CD14-positive monocyte (primary cell): ENCODE measurements around the gene CEL. TPM values are rescaled to one million over a fixed set of nuclear protein-coding genes. Genes with fewer than 3 reads are reported as not detected.

Source experiments
- DNase-seq, 3 donors: peaks; one replicate each; pipeline ENCODE4 v3.0.0-alpha.2; 2011 to 2022
- H2AFZ ChIP-seq: 2 replicates; pipeline ENCODE4 v1.6.0; 2012; ENCODE audit warnings: mild to moderate bottlenecking, low read depth, low read length, inconsistent platforms; ENCODE audit not compliant: insufficient read depth, poor library complexity, severe bottlenecking
- H3K27ac ChIP-seq, 2 donors: 1 replicate in 1 of 2; 2 replicates in 1 of 2; pipeline ENCODE4 v1.5.1; 2012 to 2013; ENCODE audit warnings: low read length in 2 of 2, control low read depth in 1 of 2, inconsistent platforms in 1 of 2, low read depth in 1 of 2, mild to moderate bottlenecking in 1 of 2
- H3K27me3 ChIP-seq, 2 donors: one replicate each; pipeline versions ENCODE4 v1.6.0 to v1.6.1; 2011 to 2013; ENCODE audit warnings: low read length in 2 of 2; ENCODE audit not compliant: control insufficient read depth in 2 of 2, insufficient read depth in 2 of 2
- H3K36me3 ChIP-seq, 2 donors: replicated peaks in 1 of 2; 1 replicate in 1 of 2; 2 replicates in 1 of 2; pipeline versions ENCODE4 v1.5.1 to v1.6.1; 2012 to 2013; ENCODE audit warnings: low read length in 2 of 2, control low read depth in 1 of 2, inconsistent platforms in 1 of 2, mild to moderate bottlenecking in 1 of 2; ENCODE audit not compliant: insufficient read depth in 2 of 2, control insufficient read depth in 1 of 2
- H3K4me1 ChIP-seq, 2 donors: 1 replicate in 1 of 2; 2 replicates in 1 of 2; pipeline versions ENCODE4 v1.5.1 to v1.6.1; 2012 to 2013; ENCODE audit warnings: low read length in 2 of 2, control low read depth in 1 of 2, inconsistent platforms in 1 of 2, mild to moderate bottlenecking in 1 of 2, moderate library complexity in 1 of 2; ENCODE audit not compliant: insufficient read depth in 2 of 2, control insufficient read depth in 1 of 2
- H3K4me2 ChIP-seq: replicated peaks from 2 replicates; pipeline ENCODE3; 2012; ENCODE audit warnings: low read length, moderate library complexity, mild to moderate bottlenecking; ENCODE audit not compliant: poor library complexity, severe bottlenecking; ENCODE audit errors: extremely low read depth
- H3K4me3 ChIP-seq, 3 experiments: fragments of 200-600 bp in 1 of 3; sonication (generic) in 1 of 3; replicated peaks in 1 of 3; 1 replicate in 2 of 3; 2 replicates in 1 of 3; pipeline ENCODE4 v1.5.1; 2011 to 2013; ENCODE audit warnings: low read length in 3 of 3, mild to moderate bottlenecking in 3 of 3, control low read depth in 2 of 3, low read depth in 2 of 3, inconsistent platforms in 1 of 3, moderate library complexity in 1 of 3
- H3K79me2 ChIP-seq: 2 replicates; pipeline ENCODE4 v1.6.0; 2012; ENCODE audit warnings: mild to moderate bottlenecking, control low read depth, inconsistent platforms, low read length, moderate library complexity; ENCODE audit not compliant: insufficient read depth
- H3K9ac ChIP-seq: 2 replicates; pipeline ENCODE4 v1.6.0; 2017; ENCODE audit warnings: low read length, mild to moderate bottlenecking; ENCODE audit not compliant: insufficient read depth, poor library complexity, severe bottlenecking
- H3K9me3 ChIP-seq, 2 donors: replicated peaks in 1 of 2; 1 replicate in 1 of 2; 2 replicates in 1 of 2; pipeline versions ENCODE4 v1.5.1 to v1.6.1; 2012 to 2013; ENCODE audit warnings: low read length in 2 of 2, control low read depth in 1 of 2; ENCODE audit not compliant: control insufficient read depth in 1 of 2, insufficient read depth in 1 of 2
- H4K20me1 ChIP-seq: 2 replicates; pipeline ENCODE4 v1.6.0; 2012; ENCODE audit warnings: mild to moderate bottlenecking, low read length, control low read depth, moderate library complexity; ENCODE audit not compliant: insufficient read depth
- H3K27ac Mint-ChIP-seq, 7 donors: one replicate each; pipeline ENCODE4 v1.8.0; 2020; ENCODE audit warnings: mild to moderate bottlenecking in 7 of 7, mixed read lengths in 7 of 7, moderate library complexity in 6 of 7, inconsistent platforms in 2 of 7
- H3K27me3 Mint-ChIP-seq, 3 donors: one replicate each; pipeline ENCODE4 v1.8.0; 2021 to 2022; ENCODE audit warnings: low read depth in 3 of 3, mild to moderate bottlenecking in 3 of 3, mixed read lengths in 3 of 3, moderate library complexity in 3 of 3, inconsistent platforms in 1 of 3
- H3K36me3 Mint-ChIP-seq, 2 donors: one replicate each; pipeline ENCODE4 v1.8.0; 2020; ENCODE audit warnings: mixed read lengths in 2 of 2, inconsistent platforms in 1 of 2, mild to moderate bottlenecking in 1 of 2
- H3K4me1 Mint-ChIP-seq: one replicate; pipeline ENCODE4 v1.8.0; 2020; ENCODE audit warnings: mild to moderate bottlenecking, mixed read lengths
- H3K4me3 Mint-ChIP-seq, 2 donors: one replicate each; pipeline ENCODE4 v1.8.0; 2020; ENCODE audit warnings: mild to moderate bottlenecking in 2 of 2, mixed read lengths in 2 of 2, moderate library complexity in 1 of 2
- H3K9me3 Mint-ChIP-seq, 7 donors: one replicate each; pipeline ENCODE4 v1.8.0; 2020 to 2022; ENCODE audit warnings: mixed read lengths in 7 of 7, mild to moderate bottlenecking in 6 of 7, moderate library complexity in 6 of 7, inconsistent platforms in 2 of 7
- CTCF ChIP-seq: fragments of 200-600 bp; IDR thresholded peaks from one replicate; pipeline ENCODE4 v1.8.0; 2022; ENCODE audit warnings: antibody characterized with exemption, mild to moderate bottlenecking
- WGBS: methylation state at CpG from one replicate; pipeline ENCODE4 v1.1.5; 2013; ENCODE audit warnings: missing lambda C conversion rate; ENCODE audit not compliant: insufficient coverage; 5-methylcytosine and 5-hydroxymethylcytosine counted together
- intact Hi-C, 2 donors: fragments of 100-400 bp; cut with micrococcal nuclease; formaldehyde crosslinking; loops; one replicate each; pipeline versions ENCODE4 v1.15.0 to v1.15.1; 2023
- polyA plus RNA-seq, 3 donors: library from polyadenylated mRNA; depleted of rRNA in 1 of 3; unstranded in 2 of 3; stranded (reverse) in 1 of 3; fragments of 300-500 nt in 2 of 3; fragments of >200 nt in 1 of 3; fragmentation: Illumina TruSeq in 2 of 3; gene quantifications; 1 replicate in 2 of 3; 2 replicates in 1 of 3; pipeline ENCODE4 v1.2.3, GENCODE V29; 2012 to 2021

Gene CEL
- polyA plus RNA-seq, 3 donors = 0.24 TPM; not detected in 2

GRCh38 chr9:133055788-133056420 is 5.9 kb upstream of the CEL start:
- H3K27ac Mint-ChIP-seq = peak overlapping the region in 1 of 7 donors; percentile 28
- H3K27me3 Mint-ChIP-seq = peaks cover 3 to 5% (median 4%) of the 10 kb centered on the region in 3 donors
- Histone ChIP-seq H3K27me3 (no peaks in the 10 kb centered on the region), H2AFZ (no peak overlapping the region), H4K20me1 (no peaks in the 10 kb centered on the region), H3K36me3 (peaks cover 68 to 76% of the 10 kb centered on the region in 2 donors), H3K9ac (no peak overlapping the region), H3K79me2 (no peaks in the 10 kb centered on the region), H3K4me3 (no peak overlapping the region), H3K27ac (no peak overlapping the region), H3K4me2 (no peak overlapping the region), H3K9me3 (no peaks in the 10 kb centered on the region), H3K4me1 (peaks cover 4 to 20% of the 10 kb centered on the region in 2 donors)
- H3K4me3 Mint-ChIP-seq = no peak overlapping the region
- intact Hi-C loops = no loop called here
- H3K36me3 Mint-ChIP-seq = peaks cover 62 to 78% of the 10 kb centered on the region in 2 donors
- H3K4me1 Mint-ChIP-seq = peaks cover 26% of the 10 kb centered on the region
- no peak for TF ChIP-seq CTCF
- H3K9me3 Mint-ChIP-seq = no peaks in the 10 kb centered on the region
- no peak for DNase-seq
- WGBS = 99% methylated on average over 12 of the region's 17 CpGs

DNA sequence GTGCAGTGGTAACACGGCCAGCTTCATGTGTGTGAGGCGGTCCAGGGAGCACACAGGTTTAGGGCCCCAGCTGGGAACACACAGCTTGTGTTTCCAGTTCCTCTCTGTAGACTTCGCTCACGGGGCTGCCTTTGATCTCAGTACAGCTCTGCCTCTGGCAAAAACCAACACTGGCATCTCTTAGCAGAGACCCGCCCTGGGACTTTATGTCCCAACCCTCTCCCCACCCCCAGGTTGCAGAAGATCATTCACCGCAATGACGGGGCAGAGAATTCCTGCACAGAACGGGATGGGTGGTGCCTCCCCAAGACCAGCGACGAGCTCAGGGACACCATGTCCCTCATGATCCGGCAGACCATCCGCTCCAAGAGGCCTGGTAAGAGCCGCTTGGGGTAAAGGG is 5.2 kb upstream of the CEL start:
- no peak overlapping the region for H3K4me3 ChIP-seq
- peaks cover 61 to 70% of the 10 kb centered on the region in 2 donors for H3K36me3 ChIP-seq
- Mint-ChIP-seq H3K27ac (peak overlapping the region in 1 of 7 donors; percentile 49), H3K36me3 (peaks cover 56 to 72% of the 10 kb centered on the region in 2 donors), H3K4me1 (peaks cover 29% of the 10 kb centered on the region), H3K4me3 (no peak overlapping the region), H3K9me3 (no peaks in the 10 kb centered on the region), H3K27me3 (peaks cover 3 to 7% (median 6%) of the 10 kb centered on the region in 3 donors)
- H4K20me1 ChIP-seq = no peaks in the 10 kb centered on the region
- no peak for DNase-seq
- no peaks in the 10 kb centered on the region for H3K27me3 ChIP-seq
- no peaks in the 10 kb centered on the region for H3K9me3 ChIP-seq
- WGBS = 77% methylated on average over 8 of the region's 13 CpGs
- H3K9ac ChIP-seq = no peak overlapping the region
- no peaks in the 10 kb centered on the region for H3K79me2 ChIP-seq
- no peak overlapping the region for H3K4me2 ChIP-seq
- intact Hi-C loops = no loop called here
- H2AFZ ChIP-seq = no peak overlapping the region
- no peak overlapping the region for H3K27ac ChIP-seq
- peaks cover 4 to 20% of the 10 kb centered on the region in 2 donors for H3K4me1 ChIP-seq
- TF ChIP-seq CTCF = no peak
